ENCODE measurements around the gene ABCA9.

ABCA9 gene

GRCh38 chr17:69093279-69093789 lies 32.6 kb upstream of the ABCA9 start:
- no peak for TF ChIP-seq CTCF (IDR thresholded peaks at IDR 0.05)

DNA sequence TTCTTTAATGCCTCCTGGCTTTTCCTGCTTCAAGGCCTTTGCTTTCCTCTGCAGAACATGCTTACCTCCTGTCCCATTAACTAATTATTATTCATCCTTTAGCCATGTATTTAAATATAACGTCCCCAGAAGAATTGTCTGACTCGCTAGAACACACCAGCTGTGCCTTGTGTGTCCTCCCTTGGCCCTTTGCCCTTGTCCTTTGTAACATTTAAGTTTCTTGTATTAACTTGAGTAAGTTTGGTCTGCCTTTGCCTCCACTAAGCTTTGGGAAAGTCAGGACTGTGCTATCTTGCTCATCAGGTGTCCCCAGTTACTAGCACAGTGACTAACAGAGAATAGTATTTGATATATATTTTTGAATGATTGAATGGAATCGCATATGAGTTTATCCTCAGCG lies 29.6 kb upstream of the ABCA9 start:
- no peak for TF ChIP-seq CTCF (IDR thresholded peaks at IDR 0.05)

DNA sequence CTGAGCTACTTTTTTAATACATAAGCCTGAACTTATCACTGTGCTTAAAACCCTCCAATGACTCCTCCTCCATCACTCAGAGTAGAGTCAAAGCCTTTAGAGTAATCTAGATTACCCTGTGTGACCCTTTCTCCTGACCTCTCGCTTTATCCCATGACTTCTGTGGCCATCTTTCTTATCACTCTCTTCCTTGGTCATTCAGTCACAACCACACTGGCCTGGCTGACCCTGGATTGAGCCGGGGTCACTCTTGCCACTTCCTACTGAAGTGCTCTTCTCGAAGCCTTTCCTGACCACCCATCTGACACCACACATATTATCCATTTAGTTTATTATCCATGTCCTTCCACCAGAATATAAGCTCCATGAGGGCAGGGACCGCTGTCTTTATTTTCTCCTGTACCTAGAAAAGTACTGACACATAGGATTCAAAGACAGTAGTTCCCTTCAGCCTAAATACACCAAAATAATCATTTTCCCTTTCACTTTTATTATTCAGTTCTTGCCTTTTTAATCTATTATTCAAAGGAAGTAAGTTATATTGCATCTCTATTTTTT lies 28.0 kb upstream of the ABCA9 start:
- TF ChIP-seq CTCF (IDR thresholded peaks at IDR 0.05): no peak

DNA sequence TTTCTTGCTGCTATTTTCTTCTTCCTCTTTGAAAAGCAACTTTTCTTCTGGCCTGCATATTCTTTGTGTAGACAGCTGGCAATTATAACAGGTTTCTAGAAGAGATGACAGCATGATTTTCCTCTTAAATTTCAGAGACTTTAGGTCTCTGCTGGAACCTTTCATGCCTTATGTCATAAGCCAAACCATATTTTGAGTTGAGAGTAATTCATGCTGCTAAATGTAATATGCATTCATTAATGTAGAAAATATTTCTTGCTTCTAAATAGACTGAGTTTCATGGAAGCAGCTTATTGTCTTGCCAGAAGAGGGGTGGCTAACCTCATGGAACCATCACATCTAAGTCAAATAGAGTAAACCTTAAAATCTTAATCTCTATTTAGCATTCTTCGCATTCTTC lies 25.9 kb upstream of the ABCA9 start:
- no peak for TF ChIP-seq CTCF (IDR thresholded peaks at IDR 0.05)

DNA sequence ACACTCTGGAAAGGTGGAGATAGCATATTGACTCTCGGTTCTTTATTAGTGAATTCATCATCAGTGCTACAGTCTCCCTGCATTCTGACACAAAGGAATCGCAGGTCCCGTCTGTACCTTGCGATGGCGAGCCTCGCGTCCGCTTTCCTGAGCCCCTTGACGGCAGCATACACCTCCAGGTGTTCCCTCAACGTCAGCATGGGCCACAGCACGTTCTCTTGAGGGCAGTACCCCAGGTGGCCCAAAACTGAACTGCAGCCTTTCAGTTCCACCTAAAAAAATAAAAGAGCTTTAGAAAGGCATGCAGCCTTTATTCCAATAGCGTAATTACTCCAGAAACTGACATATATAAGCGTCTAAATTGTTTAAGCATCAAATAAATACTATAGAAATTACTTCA lies 24.2 kb upstream of the ABCA9 start:
- TF ChIP-seq CTCF (IDR thresholded peaks at IDR 0.05): peak; percentile 45

- TF ChIP-seq CTCF (IDR thresholded peaks at IDR 0.05): no peak
Measured at GRCh38 chr17:69082696-69083095, 22.0 kb upstream of the ABCA9 start.

- no peak for TF ChIP-seq CTCF (IDR thresholded peaks at IDR 0.05)
Measured at GRCh38 chr17:69078864-69079263, 18.1 kb upstream of the ABCA9 start.

DNA sequence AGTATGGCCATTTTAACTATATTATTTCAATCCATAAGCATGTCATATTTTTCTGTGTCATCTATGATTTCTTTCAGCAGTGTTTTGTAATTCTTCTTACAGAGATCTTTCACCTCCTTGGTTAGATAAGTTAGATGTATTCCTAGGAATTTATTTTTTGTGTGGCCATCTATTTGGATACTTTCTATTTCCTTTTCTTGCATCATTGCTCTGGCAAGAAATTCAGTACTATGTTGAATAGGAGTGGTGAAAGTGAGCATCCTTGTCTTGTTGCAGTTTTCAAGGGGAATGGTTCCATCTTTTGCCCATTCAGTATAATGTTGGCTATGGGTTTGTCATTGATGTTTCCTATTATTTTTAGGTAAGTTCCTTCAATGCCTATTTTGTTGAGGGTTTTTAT lies 15.1 kb upstream of the ABCA9 start:
- TF ChIP-seq CTCF (IDR thresholded peaks at IDR 0.05): no peak

Measured in LNCAP (cell line).